ENCODE results near the gene SGCE. TPM values are rescaled to one million over a fixed set of nuclear protein-coding genes. Genes with fewer than 3 reads are reported as not detected.

The SGCE gene
- total and polyA plus RNA-seq, 9 of the 15 experiments (the other 6 are each of a cell fraction or from before 2014, with no cell fraction given): 0.09 to 0.46 (median 0.28) TPM; not detected in 5

GRCh38 chr7:94609561-94609960 is 46.4 kb downstream of the SGCE start:
- Histone ChIP-seq H3K4me2 (ENCODE audit: insufficient read depth, low read length) (no peak overlapping the region), H3K9me3 (replicated peaks; ENCODE audit: control insufficient read depth, insufficient read depth, low read depth, low read length) (no peaks in the 10 kb centered on the region), H3K27me3 (ENCODE audit: control insufficient read depth in 2 of 2, insufficient read depth in 2 of 2, low read length in 2 of 2) (no peaks in the 10 kb centered on the region), H3K36me3 (ENCODE audit: control insufficient read depth, insufficient read depth, low read length) (no peaks in the 10 kb centered on the region), H3K27ac (ENCODE audit: extremely low read depth, low read depth, low read length) (no peak overlapping the region), H2AFZ (ENCODE audit: low read depth, low read length) (no peak overlapping the region), H3K9me1 (ENCODE audit: control insufficient read depth, insufficient read depth, low read length) (no peaks in the 10 kb centered on the region), H3K4me1 (replicated peaks in 1 of 2; ENCODE audit: control insufficient read depth in 2 of 2, insufficient read depth in 2 of 2, low read length in 2 of 2) (no peaks in the 10 kb centered on the region), H4K20me1 (replicated peaks; ENCODE audit: control insufficient read depth, insufficient read depth, low read length) (no peaks in the 10 kb centered on the region), H3K79me2 (ENCODE audit: control insufficient read depth, insufficient read depth, low read length) (no peaks in the 10 kb centered on the region), H3K4me3 (no peak overlapping the region), H3K9ac (ENCODE audit: insufficient read depth in 1 of 2, low read depth in 2 of 2, low read length in 2 of 2) (no peak overlapping the region)
- ATAC-seq (no peak), FAIRE-seq (no peak), DNase-seq (ENCODE audit: extremely low read depth in 1 of 4, low spot score in 3 of 4) (no peak)
- POLR2A ChIA-PET: no interaction called here
- intact Hi-C loops (cut with micrococcal nuclease) (no loop called here), in situ Hi-C loops (cut with MboI) (no loop called here)
- 0% methylated on average over 2 of the region's 2 CpGs for WGBS (ENCODE audit: insufficient coverage, low coverage, missing lambda C conversion rate)
- TF ChIP-seq E4F1 (CRISPR knock-in tag; IDR thresholded peaks at IDR 0.05; ENCODE audit: borderline replicate concordance): no peak
- CTCF ChIA-PET (ENCODE audit: low intra/inter-chr PET ratio): no interaction called here
- BruUV-seq (replicated peaks): no TSS peak

GRCh38 chr7:94605031-94605430 is 50.9 kb downstream of the SGCE start:
- H3K4me2 ChIP-seq (ENCODE audit: insufficient read depth, low read length): no peak overlapping the region
- WGBS (ENCODE audit: insufficient coverage, low coverage, missing lambda C conversion rate): 9% methylated on average over 1 of the region's 1 CpG
- no peaks in the 10 kb centered on the region for H3K4me1 ChIP-seq (replicated peaks in 1 of 2; ENCODE audit: control insufficient read depth in 2 of 2, insufficient read depth in 2 of 2, low read length in 2 of 2)
- no peak overlapping the region for H3K4me3 ChIP-seq
- ChIA-PET POLR2A (no interaction called here), CTCF (ENCODE audit: low intra/inter-chr PET ratio) (no interaction called here)
- intact Hi-C loops (cut with micrococcal nuclease) (no loop called here), in situ Hi-C loops (cut with MboI) (no loop called here)
- H3K9ac ChIP-seq (ENCODE audit: insufficient read depth in 1 of 2, low read depth in 2 of 2, low read length in 2 of 2): no peak overlapping the region
- H3K9me1 ChIP-seq (ENCODE audit: control insufficient read depth, insufficient read depth, low read length): no peaks in the 10 kb centered on the region
- no peaks in the 10 kb centered on the region for H3K9me3 ChIP-seq (replicated peaks; ENCODE audit: control insufficient read depth, insufficient read depth, low read depth, low read length)
- no peaks in the 10 kb centered on the region for H3K79me2 ChIP-seq (ENCODE audit: control insufficient read depth, insufficient read depth, low read length)
- H3K27ac ChIP-seq (ENCODE audit: extremely low read depth, low read depth, low read length): no peak overlapping the region
- no peaks in the 10 kb centered on the region for H3K36me3 ChIP-seq (ENCODE audit: control insufficient read depth, insufficient read depth, low read length)
- H2AFZ ChIP-seq (ENCODE audit: low read depth, low read length): no peak overlapping the region
- DNase-seq (ENCODE audit: extremely low read depth in 1 of 4, low spot score in 3 of 4): no peak
- ATAC-seq: no peak
- FAIRE-seq: no peak
- H3K27me3 ChIP-seq (ENCODE audit: control insufficient read depth in 2 of 2, insufficient read depth in 2 of 2, low read length in 2 of 2): no peaks in the 10 kb centered on the region
- BruUV-seq (replicated peaks): no TSS peak
- H4K20me1 ChIP-seq (replicated peaks; ENCODE audit: control insufficient read depth, insufficient read depth, low read length): no peaks in the 10 kb centered on the region
- TF ChIP-seq ZNF253 (CRISPR knock-in tag; conservative IDR thresholded peaks at IDR 0.05) (no peak), ZNF408 (CRISPR knock-in tag; IDR thresholded peaks at IDR 0.05; ENCODE audit: low read depth) (no peak), ZNF699 (CRISPR knock-in tag; IDR thresholded peaks at IDR 0.05; ENCODE audit: insufficient replicate concordance) (no peak), POLR2B (IDR thresholded peaks at IDR 0.05; ENCODE audit: low read depth, partially characterized antibody) (no peak), ZNF140 (CRISPR knock-in tag; IDR thresholded peaks at IDR 0.05) (no peak), ZNF311 (CRISPR knock-in tag; IDR thresholded peaks at IDR 0.05) (no peak), U2AF1 (optimal IDR thresholded peaks at IDR 0.05; ENCODE audit: low read depth, low read length) (no peak), SRSF9 (IDR thresholded peaks at IDR 0.05; ENCODE audit: borderline replicate concordance, low read depth, low read length) (no peak), TGIF2 (CRISPR knock-in tag; IDR thresholded peaks at IDR 0.05) (no peak), KLF16 (IDR thresholded peaks at IDR 0.05) (no peak), CBX3 (IDR thresholded peaks at IDR 0.05; ENCODE audit: borderline replicate concordance in 1 of 2, low read length in 2 of 2) (no peak), RBM14 (IDR thresholded peaks at IDR 0.05; ENCODE audit: borderline replicate concordance, insufficient read depth, low read depth, low read length) (no peak), ZNF175 (CRISPR knock-in tag; IDR thresholded peaks at IDR 0.05; ENCODE audit: low read depth) (no peak), ATF7 (IDR thresholded peaks at IDR 0.05) (no peak), RBM25 (IDR thresholded peaks at IDR 0.05; ENCODE audit: low read depth, low read length, severe bottlenecking) (no peak)
